GM18909 (cell line): ENCODE measurements around the gene SCN4A.
"Not testable (repeated sequence)": the region's sequence is repeated elsewhere in the genome, so short reads cannot be mapped to it uniquely, and the experiment has no call there.

ENCODE experiments used
- ATAC-seq: cut with Tn5 transposase; IDR thresholded peaks from one replicate; pipeline ENCODE4 v1.9.1; 2021; ENCODE audit warnings: mild to moderate bottlenecking; ENCODE audit not compliant: unreplicated experiment, poor library complexity

SCN4A gene

DNA sequence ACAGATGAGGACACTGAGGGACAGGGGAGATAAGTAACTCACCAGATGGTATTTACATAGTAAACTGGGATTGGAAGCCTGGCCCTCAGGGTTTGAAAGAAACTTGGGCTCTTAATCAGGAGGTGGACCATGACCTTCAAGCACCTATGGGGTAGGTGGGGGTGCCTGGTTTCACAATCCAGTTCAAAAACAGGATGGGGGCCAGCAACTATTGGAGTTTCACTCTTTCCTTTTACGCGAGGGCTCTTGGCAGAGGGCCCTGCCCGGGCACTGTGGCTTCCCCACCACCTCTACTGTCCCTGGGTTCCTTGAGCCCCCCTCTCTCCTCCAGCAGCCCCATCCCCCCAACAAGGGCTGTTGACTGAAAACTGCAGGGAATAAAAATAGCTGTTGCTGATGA is 14.1 kb upstream of the SCN4A start:
- ATAC-seq = no peak

DNA sequence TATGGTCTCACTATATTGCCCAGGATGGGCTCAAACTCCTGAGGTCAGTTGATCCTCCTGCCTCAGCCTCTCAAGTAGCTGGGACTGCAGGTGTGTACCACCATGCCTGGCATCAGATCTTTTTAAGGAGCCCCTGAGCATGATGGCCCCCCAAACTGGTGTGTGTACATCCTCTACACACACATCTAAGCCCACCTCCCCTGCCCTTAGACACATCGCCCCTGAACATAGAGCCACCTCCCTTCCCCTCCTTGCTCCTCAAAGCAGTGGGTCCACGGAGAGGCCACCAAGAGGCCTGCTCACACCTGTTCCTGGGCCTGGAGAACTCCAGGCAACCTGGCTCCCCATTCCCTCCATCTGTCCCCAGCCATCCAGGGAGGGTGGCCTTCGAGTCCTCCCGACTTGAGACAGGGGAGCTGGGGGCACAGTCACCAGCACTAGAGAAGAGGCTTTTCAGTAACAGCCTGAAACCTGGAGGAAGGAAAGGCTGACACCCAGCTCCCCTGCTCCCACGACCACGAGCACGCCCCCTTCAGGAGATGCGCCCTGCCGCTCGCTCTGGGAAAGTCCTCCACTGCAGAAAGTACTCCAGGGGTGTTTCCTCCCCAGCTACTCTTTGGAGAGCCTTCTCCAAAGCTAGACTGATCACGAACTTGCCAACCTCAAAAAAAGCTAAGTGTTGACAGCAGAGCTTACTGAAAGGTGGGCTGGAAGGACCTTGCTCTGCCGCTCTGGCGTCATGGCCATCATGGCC is 12.8 kb upstream of the SCN4A start:
- ATAC-seq = no peak

DNA sequence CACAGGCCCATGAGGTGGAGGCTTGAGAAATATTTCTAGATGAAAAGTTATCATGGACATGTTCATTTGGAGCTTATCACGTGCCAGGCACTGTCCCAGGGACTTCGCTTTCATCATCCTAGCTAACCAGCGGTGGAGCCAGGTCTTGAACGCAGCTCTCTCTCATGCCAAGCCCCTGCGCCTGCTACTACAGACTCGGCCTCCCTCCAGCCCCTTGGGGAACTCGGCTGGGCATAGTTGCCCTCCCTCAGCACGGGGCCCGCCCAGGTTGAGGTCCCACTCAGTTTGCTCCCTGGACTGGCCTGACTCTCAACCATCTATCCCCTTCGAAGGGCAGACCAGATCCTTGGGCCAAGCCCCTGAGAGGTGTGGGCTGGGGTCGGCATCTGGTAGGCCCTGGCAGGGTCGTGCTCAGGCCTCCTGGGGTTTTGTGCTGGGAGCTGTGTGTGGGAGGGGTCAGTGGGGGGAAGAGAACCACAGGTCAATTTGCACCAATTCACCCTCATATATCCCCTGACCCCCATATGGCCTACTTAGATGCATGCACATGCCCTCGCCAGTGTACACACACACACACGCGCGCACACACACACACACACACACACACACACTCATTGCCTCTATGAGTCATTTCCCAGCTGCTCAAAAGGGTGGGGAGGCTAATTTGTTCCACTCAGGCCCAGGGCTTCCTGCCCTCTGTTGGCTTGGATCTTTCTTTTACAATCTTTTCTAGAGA is 12.1 kb upstream of the SCN4A start:
- ATAC-seq = no peak

DNA sequence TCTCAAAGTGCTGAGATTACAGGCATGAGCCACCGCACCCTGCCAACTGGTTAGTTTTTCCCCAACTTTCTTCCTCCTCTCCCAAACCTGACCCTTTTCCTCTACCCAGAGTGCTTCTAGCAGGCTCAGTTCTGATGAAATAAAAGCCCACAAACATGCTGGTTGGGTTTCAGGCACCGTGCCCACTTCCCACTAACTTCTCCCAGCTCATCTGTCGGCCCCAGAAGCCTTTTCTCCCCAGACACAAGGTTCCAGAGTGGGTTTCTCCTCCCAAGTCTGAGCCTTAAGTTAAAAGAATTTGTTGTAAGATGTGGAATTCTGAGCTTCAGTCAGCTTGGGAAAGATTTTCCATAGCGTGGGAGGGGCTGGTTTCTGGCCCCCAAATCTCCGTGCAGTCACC is 11.5 kb upstream of the SCN4A start:
- ATAC-seq = no peak

DNA sequence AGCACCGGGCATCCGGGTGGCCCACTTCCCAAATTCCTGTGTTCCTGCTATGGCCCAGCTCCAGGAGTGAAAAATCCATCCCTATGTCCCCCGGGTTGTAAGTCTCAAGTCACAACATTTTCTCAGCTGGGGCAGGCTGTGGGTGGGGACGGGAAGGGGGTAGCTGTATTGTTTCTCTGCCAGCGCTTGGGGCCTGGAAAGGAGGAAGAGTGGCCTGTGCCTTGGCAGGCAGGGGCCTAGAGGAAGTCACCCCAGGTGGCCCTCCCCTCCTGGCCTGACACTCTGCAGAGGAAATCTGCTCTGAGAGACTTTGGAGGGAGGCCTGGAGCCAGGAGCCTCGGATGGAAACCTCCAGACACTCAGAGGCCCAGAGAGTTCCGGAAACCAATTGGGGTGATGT is 10.6 kb upstream of the SCN4A start:
- ATAC-seq = no peak

DNA sequence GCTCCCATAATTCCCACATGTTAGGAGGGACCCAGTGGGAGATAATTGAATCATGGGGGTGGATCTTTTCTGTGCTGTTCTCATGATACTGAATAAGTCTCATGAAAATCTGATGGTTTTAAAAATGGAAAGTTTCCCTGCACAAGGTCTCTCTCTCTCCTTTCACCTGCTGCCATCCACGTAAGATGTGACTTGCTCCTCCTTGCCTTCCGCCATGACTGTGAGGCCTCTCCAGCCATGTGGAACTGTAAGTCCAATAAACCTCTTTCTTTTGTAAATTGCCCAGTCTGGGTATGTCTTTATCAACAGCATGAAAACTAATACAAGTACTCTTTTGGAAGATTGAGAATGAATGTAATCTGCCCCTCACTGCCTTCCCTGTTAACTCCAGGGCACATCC is 9.9 kb upstream of the SCN4A start:
- not testable (repeated sequence) for ATAC-seq

DNA sequence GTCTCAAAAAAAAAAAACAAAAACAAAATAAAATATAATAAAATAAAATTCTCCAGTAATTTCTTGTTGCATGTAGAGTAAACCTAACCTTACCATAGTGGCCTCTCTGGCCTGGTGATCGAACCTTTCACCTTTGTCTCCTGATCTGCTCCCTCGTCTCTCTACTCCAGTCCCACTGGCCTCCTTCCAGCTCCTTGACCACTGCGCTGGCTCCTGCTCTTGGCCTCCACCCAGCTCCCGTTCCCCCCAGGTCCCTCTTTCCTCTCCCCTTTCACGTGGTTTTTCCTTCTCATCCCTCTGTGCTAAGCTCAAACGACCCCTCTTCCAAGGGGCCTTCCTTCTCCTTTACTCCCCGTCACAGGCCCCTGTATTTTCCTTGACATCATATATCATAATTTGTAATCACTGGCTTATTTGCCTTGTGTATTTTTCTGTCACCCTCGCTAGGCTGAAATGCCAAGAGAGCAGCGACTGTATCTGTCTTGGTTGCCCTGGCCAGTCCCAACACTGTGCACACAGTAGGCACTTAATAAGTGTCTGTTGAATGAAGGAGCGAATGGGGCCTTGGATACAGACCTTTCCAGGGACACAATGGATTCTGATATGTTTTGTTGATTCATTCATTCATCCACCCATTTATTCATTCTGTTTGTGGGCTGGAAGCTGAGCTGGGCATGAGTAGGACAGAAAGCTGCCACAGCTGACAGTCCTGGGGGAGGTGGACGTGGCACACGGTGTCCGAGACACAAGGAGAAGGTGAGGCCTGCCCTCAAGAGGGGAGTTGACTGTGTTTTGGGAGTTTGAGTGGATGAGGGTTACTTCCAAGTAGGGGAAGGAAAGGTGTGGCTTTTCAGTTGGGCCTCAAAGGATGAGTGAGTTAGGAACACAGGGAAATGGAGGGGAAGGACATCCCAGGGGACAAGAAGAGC is 5.8 kb upstream of the SCN4A start:
- no peak for ATAC-seq

DNA sequence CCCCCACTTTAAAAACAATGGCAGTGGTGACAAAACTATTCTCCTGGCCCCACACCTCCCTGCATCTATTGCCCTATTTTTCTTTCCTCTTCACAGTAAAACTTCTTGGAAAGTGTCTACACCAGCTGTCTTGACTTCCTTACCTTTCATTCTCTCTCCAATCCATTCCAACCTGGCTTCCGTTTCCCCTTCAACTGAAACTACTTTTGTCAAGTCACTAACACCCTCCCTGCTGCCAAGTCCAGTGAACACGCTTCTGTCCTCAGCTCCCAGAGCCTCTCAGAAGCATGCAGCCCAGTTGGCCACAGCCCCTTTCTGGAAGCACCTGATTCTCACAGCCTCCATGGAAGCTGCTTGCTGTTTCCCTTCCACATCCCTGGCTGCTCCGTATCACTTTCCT is 4.0 kb upstream of the SCN4A start:
- no peak for ATAC-seq

DNA sequence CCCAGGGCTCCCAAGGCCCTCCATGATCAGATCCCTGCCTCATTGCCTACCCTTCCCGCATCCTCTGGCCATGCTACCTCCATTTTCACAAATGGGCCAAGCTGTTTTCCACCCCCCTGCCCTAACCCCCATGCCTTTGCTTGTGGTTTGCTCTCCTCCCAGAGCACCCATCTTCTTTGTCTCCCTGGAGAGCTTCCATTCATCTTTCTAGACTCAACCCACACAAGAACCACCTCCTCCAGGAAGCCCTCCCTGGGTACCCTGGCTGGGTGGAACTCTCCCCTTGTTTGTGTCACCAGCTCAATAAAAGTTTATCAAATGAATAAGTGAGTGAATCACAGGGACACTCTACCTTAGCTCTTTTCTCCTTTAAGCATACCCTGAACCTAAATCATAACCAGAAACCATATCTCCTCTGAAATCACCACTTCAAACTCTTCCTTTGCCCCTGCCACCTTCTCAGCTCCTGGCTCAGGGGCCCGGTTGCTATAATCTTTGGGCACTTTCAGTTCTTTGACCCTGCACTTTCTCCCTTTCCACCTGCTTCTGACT is 2.9 kb upstream of the SCN4A start:
- ATAC-seq = no peak

DNA sequence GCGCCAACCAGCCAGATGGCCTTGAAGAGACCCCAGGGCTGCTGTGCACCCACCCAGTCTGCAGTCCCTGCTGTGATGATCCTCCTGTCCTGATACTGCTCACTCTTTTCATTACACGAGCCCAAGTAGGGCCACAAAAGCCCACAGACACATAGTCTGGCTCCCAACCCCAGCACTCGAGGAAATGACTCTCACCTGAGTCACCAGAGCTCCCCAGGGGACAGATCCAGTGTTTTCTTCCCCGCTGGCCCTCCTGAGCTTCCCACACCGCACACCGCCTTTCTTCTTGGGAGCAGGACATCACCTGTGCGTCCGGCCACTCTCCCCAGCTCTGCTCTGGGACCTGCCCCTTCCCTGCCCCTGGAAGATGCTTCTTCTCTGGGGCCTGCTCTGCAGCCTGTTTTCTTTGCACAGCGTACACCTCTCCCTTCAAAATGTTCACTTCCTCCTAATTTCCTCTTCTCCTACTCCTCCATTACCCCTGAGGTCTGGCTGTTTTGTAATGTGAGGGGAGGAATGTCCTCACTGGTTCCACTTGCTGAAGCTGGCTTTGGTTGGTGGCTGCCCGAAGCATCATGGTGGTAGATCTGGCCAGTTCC is 2.0 kb upstream of the SCN4A start:
- ATAC-seq = no peak

DNA sequence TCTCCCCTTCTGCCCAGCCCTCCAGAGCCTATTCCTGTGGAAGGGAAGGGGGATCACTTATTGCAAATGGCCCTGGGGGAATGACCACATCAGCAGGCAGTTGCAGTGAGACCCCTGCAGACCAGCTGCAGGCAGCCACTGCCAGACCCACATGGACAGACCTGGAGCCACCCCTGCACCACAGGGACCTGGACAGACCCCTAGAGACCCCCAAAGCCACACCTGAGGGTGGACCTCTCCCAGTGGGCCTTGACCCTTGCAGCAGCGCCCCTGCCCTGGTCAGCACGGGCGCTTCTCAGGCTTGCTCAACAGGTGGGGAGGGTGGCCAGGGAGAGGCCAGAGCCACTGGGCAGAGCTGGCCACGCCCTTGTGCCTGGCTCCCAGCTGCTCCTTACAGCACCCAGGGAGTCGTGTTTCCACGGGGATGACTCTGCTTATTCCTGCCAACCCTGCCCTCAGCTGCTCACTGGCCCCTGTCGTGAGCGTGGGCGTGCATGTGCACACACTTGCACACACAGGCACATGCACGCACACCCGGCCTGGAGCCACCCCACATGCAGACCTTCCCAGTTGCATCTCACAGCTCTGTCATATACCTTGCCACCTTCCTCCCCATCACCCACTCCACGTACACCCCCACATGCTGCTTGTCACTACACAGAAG is 1.3 kb upstream of the SCN4A start:
- no peak for ATAC-seq

DNA sequence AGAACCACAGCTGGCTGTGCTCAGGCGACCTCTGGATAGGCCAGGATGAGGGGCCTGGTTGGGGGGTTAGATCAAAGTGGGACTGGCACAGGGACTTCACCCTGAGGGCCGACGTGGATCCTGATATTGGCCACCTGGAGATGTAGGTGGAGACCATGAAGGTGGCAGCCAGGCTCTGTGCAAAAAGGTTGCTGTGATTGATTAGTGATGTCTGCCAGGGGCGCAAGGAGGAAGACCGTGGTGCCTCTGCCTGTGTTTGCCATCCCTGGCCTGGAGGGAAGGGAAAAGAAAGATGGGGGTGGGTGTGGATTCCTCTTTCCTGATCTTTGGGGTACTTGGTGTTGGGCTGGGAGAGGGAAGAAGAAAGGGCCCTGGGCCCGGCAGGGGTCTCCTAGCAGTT is 529 bp upstream of the SCN4A start:
- no peak for ATAC-seq

DNA sequence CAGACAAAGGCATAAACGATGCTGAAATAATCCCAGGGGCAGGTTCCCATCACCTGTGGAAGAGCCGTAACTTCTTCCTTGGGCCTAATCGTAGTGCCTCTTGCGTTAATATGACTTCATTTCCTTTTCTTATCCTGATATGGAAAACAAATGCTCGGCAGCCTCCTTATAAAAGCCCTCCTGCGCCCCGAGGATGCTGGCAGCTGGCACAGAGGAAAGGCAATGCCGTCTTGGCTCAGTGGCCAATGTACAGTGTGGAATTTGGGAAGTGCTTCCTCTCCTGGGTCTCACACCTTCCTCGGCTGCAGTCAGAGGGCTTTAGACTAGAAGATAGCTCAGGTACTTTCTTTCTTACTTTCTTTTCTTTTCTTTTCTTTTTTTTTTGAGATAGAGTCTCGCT is 3.4 kb downstream of the SCN4A start:
- no peak for ATAC-seq

DNA sequence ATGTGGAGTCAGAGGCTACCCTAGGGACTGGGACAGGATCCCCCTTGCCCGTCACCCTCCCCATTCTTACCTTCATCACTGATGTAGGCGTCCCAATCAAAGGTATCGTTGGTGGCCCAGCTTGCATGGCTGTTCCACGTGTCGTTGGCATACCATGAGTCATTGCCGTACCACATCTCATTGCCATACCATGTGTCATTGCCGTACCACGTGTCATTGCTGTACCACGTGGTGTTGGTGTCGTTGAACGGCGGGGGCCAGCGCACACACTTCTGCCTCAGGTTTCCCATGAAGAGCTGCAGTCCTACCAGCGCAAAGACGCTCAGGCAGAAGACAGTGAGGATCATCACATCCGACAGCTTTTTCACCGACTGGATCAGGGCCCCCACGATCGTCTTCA is 4.8 kb downstream of the SCN4A start:
- ATAC-seq = no peak

DNA sequence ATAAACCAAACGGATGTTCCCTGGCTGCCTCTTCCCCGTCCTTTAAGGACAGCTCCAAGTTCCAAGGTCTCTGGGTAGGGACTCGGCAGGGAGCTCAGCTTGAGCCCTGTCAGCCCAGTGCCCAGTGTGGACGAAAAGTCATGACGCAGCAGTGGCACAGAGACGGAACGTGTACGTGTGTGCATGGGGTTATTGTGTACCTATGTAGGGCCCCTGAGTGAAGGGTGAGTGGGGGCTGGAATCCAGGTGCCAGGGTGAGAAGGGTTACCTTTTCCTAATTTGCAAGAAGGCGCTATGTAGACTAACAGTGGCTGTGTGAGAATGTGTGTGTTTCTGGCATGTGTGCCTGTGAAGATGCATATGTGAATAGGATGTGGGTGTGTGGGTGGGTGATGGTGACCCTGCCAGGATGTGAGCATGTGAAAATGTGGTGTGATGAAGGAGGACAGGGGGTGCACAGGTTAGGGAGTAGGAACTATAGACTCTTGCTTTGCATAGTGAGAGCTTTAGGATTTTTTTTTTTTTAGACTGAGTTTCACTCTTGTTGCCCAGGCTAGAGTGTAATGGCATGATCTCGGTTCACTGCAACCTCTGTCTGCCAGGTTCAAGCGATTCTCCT is 6.0 kb downstream of the SCN4A start:
- peak; percentile 74 for ATAC-seq

DNA sequence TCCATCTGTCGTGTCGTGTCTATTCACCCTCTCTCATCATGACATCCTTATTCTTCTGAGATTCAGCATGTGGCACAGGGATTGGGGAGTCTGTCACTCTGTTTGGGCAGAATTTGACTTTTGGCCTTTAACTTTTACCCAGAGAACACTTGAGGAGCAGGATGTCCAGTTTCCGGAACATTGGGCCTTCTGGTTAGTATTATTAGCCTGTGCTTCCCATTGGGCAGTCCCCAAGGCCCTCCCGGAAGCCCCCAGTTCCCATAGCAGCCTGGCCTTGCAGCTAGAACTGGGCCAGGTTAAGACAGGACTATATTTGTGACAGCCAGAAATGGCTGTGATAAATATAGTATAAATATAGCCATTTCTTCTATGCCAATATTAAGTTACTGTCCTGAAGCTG is 9.6 kb downstream of the SCN4A start:
- no peak for ATAC-seq

DNA sequence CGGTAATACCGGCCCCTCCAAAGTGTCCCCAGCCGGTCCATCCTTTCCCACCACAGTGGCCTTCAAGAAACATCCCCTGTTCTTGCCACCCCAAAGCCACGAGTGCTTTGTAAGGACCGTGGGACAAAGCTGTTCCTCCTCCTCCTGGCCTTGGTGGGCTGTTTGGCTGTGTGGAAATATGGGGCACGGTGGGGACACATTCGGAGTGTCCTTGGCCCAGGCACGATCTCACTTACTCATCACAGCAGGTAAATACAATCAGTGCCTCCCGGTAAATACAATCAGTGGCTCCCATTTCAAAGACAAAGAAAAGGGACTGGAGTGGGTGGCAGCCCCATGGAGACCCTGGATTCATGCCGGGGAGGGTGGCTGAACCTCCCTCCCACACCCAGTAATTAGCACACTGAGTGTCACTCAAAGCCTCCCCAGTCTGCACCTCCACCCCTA is 10.4 kb downstream of the SCN4A start:
- ATAC-seq = no peak

DNA sequence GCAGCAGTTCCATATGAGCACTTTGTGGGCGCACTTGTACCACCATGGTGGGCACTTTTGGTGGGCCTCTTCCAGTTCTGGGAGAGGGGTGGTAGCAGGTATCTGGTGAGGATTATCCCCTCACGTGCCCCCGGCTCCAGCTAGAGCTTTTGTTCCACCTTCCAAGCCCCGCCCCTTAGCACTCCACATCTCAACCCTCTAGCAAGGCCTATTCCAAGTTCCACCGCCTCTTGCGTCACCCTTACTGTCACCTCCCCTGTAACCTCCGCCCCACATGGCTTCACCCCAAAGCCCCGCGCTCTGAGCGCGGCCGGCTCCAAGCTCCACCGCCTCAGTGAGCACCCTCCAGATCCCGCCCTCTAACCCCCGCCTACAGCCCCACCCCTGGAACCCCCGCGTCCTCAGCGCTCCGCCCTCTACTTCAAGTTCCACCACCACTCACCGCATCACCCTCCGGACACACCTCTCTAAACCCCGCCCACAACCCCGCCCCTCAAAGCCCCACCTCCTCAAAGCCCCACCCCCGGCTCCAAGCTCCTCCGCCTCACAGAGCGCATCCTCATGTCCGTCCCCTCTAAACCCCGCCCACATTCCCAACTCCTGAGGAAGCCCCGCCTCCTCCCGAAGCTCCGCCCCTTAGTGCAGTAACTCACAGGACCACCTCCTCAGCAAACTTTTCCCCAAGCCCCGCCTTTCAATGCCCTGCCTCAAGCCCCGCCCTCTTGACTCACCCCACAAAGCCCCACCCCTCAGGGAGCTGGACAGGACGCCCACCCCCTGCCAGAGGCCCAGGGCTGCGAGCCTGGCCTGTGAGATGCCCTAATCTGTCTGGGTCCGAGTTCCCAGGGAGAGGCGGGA is 11.1 kb downstream of the SCN4A start:
- ATAC-seq = no peak
